ENCODE measurements around the gene WNT7A.

WNT7A gene

GRCh38 chr3:13790376-13791197, 89.3 kb downstream of the WNT7A start:
- no peak for DNase-seq
- Histone ChIP-seq H3K4me3 (ENCODE audit: low read depth, low read length) (no peak overlapping the region), H3K9me3 (ENCODE audit: severe bottlenecking) (no peaks in the 10 kb centered on the region), H3K27ac (no peak overlapping the region), H3K27me3 (ENCODE audit: insufficient read depth, low read depth, severe bottlenecking) (peaks cover 100% of the 10 kb centered on the region), H3K36me3 (no peaks in the 10 kb centered on the region)
- no peak for TF ChIP-seq CTCF (IDR thresholded peaks at IDR 0.05; ENCODE audit: low read depth, low read length)

GRCh38 chr3:13788522-13789424, 91.1 kb downstream of the WNT7A start:
- Histone ChIP-seq H3K27me3 (ENCODE audit: insufficient read depth, low read depth, severe bottlenecking) (peaks cover 100% of the 10 kb centered on the region), H3K36me3 (no peaks in the 10 kb centered on the region), H3K9me3 (ENCODE audit: severe bottlenecking) (no peaks in the 10 kb centered on the region), H3K27ac (no peak overlapping the region), H3K4me3 (ENCODE audit: low read depth, low read length) (no peak overlapping the region)
- DNase-seq = no peak
- no peak for TF ChIP-seq CTCF (IDR thresholded peaks at IDR 0.05; ENCODE audit: low read depth, low read length)

- no peak overlapping the region for H3K27ac ChIP-seq
- no peaks in the 10 kb centered on the region for H3K36me3 ChIP-seq
- H3K27me3 ChIP-seq (ENCODE audit: insufficient read depth, low read depth, severe bottlenecking) = peaks cover 100% of the 10 kb centered on the region
- no peak for DNase-seq
- no peak for TF ChIP-seq CTCF (IDR thresholded peaks at IDR 0.05; ENCODE audit: low read depth, low read length)
- H3K4me3 ChIP-seq (ENCODE audit: low read depth, low read length) = no peak overlapping the region
- no peaks in the 10 kb centered on the region for H3K9me3 ChIP-seq (ENCODE audit: severe bottlenecking)
Measured at GRCh38 chr3:13787533-13788132, 92.2 kb downstream of the WNT7A start.

DNA sequence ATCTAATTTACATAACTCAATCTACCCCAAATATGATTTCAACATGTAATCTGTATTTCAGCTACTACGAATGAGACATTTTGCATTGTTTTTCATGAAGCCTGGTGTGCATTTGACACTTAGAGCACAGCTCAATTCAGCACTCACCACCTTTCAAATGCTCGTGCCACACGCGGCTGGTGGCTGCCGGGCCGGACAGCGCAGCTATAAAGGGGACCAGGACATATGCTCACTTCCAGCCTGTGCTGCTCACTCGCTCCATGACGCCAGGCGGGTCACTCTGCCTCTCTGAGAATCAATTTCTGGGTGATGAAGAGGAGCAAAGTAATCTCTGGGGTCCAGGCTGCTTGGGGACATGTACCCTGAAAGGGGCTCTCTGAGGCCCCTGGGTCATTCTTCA, 93.1 kb downstream of the WNT7A start:
- no peak for DNase-seq
- H3K27me3 ChIP-seq (ENCODE audit: insufficient read depth, low read depth, severe bottlenecking) = peaks cover 100% of the 10 kb centered on the region
- H3K36me3 ChIP-seq = no peaks in the 10 kb centered on the region
- no peaks in the 10 kb centered on the region for H3K9me3 ChIP-seq (ENCODE audit: severe bottlenecking)
- TF ChIP-seq CTCF (IDR thresholded peaks at IDR 0.05; ENCODE audit: low read depth, low read length) = no peak
- no peak overlapping the region for H3K4me3 ChIP-seq (ENCODE audit: low read depth, low read length)
- no peak overlapping the region for H3K27ac ChIP-seq

DNA sequence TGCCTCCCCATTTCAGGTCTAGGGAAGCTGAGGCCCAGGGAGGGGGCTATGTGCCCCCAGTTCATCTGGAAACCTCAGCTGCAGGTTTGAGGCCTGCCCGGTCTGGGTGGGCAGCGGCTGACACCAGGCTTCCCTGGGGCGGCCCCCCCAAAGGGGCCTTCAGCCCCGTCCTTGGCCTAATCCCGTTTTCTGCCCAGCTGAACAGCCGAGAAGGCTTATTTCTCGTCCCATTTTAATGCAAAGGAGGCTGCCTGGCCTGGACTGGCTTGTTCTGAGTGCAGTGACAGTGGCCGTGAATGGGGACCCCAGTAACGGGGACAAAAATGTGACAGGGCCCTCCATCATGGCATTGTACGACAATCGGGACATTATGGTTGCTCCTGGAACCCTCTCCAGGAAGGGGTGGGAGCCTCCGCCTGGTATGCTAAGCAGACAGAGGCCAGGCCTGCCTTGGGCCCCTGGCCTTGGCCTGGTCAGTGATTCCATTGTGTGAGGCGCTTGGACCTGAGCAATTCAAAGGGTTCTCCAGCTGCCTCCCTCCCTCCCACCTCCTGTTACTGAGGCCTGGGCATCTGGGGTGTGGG, 93.9 kb downstream of the WNT7A start:
- TF ChIP-seq CTCF (IDR thresholded peaks at IDR 0.05; ENCODE audit: low read depth, low read length) = no peak
- no peak for DNase-seq
- Histone ChIP-seq H3K4me3 (ENCODE audit: low read depth, low read length) (no peak overlapping the region), H3K27ac (no peak overlapping the region), H3K9me3 (ENCODE audit: severe bottlenecking) (no peaks in the 10 kb centered on the region), H3K27me3 (ENCODE audit: insufficient read depth, low read depth, severe bottlenecking) (peaks cover 100% of the 10 kb centered on the region), H3K36me3 (no peaks in the 10 kb centered on the region)
